ENCODE results near the gene CRACR2B.

CRACR2B gene

DNA sequence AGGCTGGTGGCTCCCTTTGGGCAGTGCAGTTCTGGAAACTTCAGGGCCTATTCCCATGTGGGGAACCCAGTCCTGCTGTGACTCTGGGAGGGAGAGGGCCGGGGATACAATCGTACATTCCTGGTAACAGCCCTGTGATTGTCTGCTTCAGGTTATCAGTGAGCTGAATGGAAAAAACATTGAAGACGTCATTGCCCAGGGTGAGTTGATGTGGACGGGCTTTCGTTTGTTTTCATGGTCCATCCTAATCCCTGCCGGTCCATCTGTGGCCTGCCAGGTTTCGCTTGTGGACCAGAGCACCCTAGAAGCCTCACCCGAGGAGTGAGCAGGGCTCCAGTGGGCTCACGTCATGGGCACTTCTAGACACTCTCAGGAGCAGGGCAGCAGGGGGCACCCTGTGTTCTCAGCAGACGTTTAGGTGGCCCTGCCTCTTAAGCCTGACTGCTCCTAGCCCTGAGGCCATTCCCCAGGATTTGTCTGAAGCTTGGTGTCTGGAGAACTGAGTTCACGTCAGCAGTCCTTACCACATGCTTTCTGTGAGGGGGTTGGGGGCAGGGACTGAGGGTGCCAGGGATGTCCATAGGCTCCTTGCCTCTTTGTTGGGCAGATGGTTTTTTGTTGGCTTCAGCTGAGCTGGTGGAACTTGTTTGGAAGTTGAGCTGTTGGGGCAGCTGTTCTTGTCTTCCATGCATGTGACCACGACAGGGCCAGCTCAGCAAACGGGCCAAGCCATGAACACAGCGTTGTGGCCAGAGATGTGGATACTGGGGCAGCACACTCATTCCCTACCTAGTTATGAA lies 16.1 kb upstream of the CRACR2B start:
- DNase-seq, result no peak

DNA sequence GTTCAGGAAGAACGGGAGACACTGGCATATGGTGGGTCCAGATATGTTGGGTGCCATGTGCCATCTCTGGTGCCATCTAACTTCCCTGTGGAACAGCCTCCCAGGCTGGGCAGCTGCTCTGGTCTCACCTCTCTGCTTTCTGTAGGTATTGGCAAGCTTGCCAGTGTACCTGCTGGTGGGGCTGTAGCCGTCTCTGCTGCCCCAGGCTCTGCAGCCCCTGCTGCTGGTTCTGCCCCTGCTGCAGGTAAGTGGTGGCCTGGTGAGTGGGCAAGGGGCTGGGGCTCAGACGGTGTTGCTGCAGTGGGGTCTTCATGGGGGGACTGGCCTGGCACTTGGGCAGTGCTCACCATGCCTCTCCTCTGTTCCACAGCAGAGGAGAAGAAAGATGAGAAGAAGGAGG lies 15.3 kb upstream of the CRACR2B start:
- DNase-seq, result no peak

DNA sequence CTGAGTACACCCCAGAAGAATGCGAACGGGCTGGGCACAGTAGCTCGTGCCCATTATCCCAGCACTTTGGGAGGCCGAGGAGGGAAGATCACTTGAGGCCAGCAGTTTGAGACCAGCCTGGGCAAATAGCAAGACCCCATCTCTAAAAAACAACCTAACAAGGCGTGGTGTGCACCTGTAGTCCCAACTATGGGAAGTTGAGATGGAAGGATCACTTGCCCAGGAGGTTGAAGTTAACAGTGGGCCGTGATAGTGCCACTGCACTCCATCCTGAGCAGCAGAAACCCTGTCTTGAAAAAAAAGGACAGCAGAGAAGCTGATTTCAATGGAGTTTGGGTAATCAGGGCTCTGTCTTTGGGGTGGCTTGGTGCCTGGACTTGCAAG lies 14.7 kb upstream of the CRACR2B start:
- DNase-seq, result no peak

DNA sequence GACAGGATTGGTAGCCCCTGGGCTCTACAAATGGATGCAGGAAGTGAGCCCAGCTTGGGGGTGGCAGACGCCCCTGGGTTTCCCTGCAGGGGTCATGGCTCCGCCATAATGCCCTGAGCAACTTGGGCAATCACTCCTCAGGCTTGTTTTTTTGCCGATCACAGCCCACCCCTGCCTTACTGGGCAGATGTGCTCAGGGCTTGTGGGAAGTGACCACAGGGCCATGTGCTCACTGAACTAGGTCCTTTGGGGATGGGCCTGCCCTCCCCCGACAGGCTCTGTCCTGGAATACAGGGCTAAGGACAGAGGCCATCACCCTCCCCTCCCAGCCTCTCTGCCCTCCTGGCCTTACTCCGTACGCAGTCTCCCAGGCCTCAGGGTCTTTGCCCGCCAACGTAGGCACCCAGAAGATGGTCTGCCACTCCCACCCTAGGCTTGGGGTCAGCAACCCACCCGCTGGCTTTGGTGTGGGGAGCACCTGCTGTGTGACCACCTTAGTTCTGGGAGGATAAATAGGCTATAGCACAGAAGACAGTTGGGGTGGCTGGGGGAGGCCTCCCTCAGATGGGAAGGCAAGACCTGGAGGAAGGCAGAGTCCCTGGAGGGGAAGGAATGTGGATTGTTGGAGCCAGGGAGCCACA lies 14.1 kb upstream of the CRACR2B start:
- DNase-seq, result no peak

DNA sequence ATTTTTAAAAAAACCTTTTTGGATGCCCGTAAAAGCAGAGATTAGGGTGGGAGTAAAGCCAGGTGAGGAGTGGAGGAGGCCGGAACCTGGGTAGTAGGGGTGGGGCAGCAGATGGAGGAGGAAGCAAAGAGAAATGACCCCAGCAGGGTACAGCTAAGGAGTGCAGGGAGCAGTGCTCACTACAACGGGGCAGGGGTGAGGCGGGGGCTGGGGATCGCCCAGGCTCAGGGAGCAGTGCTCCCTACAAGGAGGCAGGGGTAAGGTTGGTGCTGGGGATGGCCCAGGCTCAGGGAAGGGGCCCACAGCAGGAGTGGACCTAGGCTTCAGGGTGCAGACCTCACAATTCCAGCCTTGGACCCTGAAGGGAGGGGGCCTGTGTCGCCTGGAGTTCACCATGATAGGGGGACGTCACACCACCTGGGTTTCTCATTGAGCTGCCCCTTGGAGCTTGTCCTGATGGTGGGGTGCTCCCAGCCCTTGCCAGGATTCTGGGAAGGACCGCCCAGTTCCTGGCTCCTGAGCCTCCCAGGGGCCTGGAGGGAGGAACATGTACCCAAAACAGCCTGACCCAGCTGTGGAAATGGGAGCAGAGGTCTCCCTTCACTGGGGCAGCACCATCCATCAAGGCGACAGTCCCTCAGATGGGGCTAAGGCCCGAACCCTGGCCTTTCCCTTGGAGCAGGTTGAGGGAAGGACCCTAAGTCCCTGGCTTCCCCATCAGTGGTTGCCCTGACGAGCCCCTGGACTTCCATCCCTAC lies 11.9 kb upstream of the CRACR2B start:
- no peak for DNase-seq

DNA sequence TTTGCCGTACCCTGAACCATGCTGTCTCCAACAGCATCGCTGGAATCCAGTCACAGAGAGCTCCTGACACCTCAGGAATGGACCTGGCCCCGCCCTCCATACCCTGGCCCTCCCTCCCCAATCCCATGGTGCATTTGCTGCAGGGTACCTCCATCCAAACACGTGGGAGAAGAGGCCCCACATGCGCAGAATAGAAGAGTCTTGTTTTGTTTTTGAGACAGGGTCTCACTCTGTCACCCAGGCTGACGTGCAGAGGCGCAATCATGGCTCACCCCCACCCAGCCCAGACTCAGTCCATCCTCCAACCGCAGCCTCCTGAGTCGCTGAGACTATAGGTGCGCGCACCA lies 11.3 kb upstream of the CRACR2B start:
- no peak for DNase-seq

DNA sequence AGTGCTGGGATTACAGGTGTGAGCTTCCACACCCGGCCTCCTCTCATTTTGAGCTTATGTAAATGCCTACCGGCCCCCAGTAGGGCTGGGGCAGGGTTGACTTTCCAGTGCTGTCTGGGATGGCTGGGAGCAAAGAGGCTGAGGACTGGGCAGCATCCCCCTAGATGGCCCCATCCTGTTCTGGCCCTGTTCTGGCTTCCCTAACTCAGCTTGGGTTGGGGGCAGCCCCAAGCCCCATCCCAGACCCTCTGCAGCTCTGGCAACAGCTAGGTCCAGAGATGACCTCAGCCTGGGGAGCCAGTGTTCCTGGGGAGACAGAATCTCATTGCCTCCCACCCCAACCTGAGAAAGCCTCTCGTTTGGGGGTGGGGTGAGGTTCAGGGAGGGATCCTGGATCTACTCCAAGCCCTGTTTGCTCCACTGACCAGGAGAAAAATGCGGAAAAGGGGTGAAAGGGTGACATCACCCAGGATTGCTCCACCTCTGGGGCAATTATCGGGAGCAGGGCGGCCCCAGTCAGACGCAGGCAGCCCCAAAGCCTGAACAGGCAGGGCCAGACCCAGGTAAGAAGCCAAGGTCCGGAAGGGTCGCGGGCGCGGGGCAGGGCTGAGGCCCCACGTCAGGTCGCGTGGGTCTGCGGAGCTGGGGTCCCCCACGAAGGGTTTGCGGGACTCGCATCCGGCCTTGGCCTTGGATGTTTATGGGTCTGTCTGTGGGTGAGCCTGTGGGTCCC lies 9.2 kb upstream of the CRACR2B start, which contains the start of gene PNPLA2:
TSS of gene PNPLA2 (plus strand) at position 519 of the 733 bp plus-strand sequence. CDS start 805 bp downstream, outside the sequence.
- DNase-seq, result no peak

DNA sequence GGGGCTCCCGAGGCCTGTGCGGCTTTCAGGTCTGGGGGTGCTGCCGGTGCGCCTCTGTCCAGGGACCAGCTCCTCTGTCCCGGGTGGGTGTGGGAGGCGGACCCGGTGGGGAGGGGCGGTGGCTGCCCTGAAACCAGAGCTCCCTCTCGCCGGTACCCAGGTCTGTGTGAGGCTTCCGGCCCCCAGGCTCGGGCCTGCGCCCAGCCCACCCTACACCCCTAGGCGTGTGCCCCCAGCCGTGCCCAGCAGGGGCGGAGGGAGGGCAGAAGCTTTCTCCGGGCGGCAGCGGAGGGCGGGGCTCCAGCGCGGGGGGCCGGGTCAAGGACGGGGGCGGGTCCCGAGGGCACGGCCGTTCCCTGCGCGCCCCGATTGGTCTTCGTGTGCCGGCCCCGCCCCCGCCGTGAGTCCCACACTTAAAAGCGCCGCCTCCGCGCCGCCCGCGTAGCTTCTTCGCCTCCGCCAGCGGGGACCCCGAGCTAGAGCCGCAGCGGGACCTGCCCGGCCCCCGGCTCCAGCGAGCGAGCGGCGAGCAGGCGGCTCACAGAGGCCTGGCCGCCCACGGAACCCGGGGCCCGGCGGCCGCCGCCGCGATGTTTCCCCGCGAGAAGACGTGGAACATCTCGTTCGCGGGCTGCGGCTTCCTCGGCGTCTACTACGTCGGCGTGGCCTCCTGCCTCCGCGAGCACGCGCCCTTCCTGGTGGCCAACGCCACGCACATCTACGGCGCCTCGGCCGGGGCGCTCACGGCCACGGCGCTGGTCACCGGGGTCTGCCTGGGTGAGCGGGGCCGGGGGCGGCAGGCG lies 8.4 kb upstream of the CRACR2B start:
- peak; percentile 84 for DNase-seq

DNA sequence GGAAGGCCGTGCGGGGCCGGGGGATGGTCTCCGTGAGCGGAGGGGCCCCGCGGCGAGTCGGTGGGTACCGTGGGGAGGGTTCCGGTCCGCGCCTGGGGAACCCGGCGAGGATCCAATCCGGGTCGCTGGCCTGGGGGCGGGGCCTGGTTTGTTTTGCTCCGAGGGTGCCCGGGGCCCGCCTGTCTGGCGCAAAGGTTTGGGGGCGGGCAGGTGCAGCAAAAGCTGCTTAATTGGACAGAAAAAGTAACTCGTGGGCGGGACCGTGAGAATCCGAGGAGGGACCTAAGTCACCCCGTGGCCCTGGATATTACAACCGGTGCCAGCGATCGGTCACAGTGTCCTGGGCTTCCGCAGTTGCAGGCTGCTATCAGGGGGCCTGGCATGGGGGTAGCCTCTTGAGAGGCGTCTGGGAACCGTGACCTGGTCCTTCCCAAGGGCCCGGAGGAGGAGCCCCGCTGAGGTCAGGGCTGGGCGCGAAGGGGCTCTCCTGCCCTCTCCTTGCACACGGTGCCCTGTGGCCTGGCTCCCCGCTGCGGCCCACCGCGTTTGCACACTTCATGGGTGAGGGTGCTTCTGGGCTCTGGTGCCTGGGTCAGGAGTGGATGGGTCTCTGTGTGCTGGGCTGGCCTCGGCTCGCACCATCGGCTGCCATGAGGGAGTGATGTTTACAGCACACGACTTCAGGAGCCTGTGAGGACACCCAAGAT lies 7.6 kb upstream of the CRACR2B start:
- DNase-seq, result peak; percentile 80

DNA sequence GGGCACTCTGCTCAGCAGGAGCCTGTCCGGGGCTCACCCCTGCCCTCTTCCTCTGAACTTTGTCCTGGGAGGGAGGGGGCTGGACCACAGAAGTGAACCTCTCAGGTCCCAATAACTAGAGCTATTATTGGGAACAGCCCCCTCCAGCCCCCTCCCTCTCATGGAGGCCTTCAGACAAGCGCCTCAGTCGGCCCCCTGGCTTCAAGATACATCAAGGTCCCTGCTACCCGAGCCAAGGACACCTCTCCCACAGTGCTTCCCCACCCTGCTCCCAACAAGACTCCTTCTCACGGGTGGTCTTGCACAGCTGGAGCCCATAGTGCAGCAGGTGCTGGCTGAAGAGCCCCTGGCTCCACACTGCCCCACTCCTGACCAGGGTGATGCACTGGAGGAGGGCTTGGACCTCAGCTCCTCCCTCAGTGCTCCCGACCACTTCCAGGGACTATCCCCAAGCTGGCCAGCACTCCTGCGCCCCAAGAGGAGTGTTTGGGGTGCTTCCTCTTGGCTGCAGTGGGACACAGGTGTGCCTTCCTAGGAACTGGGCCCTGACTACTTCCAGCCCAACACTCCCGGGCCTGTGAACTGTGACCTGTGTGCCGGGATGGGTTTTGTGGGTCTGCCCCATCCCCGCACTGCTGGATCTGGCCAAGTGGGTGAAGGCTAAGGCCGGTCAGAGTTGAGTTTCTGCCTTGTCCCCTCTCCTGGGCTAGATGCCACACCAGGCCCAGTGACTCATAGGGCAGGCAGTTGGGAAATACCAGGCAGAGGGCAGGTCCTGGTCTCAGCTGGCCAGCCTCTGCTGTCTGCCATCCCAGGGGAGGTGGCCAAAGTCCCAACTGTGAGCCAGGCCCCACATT lies 6.8 kb upstream of the CRACR2B start:
- no peak for DNase-seq

DNA sequence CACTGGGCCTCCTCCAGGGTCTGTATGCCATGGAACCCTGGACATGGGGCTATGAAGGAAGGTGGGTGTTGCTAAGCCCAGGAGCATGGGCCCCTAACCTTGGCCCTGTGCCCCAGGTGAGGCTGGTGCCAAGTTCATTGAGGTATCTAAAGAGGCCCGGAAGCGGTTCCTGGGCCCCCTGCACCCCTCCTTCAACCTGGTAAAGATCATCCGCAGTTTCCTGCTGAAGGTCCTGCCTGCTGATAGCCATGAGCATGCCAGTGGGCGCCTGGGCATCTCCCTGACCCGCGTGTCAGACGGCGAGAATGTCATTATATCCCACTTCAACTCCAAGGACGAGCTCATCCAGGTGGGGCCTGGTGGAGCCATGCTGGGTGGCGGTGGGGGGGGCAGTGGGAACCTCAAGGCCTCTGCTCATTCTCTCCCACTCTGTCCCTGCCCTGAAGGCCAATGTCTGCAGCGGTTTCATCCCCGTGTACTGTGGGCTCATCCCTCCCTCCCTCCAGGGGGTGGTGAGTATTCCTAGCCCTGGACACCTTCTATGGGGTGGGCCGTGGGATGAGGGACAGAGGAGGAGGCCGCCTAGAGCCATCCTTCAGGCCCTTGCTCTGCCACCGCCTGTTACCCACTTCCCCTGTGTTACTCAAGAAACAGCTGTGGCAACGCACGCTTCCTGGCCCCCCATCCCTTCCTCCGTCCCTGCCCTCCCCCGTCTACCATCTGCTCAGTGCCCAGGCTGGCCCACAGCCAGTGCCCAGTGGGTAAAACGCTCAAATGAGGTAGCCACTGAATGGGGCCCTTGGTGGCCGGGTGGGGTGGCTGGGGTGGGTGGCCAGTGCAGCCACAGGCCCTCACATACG lies 6.0 kb upstream of the CRACR2B start:
- no peak for DNase-seq

DNA sequence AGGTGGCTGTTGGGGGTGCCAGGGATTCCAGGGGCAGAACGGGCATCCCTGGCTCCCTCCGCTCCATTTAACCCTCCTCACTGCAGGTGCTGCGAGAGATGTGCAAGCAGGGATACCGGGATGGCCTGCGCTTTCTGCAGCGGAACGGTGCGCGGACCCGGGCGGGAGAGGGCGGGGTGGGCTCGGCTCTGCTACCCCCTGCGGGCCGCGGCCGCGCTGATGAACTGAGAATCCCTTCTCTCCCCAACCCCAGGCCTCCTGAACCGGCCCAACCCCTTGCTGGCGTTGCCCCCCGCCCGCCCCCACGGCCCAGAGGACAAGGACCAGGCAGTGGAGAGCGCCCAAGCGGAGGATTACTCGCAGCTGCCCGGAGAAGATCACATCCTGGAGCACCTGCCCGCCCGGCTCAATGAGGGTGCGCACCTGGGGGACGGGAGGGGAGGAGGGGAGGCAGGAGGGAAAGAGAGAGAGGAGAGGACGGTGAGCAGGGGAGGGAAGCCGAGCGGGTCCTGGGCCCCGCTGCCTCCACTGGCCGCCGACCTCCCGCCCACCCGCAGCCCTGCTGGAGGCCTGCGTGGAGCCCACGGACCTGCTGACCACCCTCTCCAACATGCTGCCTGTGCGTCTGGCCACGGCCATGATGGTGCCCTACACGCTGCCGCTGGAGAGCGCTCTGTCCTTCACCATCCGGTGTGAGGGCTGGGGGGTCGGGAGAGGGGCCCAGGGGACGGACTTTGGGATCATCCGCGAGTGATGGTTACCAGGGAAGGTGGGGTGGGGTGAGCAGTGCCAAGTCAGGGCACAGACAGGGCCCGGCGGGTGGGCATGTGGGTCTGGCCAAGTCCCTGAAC lies 4.1 kb upstream of the CRACR2B start:
- DNase-seq, result no peak

DNA sequence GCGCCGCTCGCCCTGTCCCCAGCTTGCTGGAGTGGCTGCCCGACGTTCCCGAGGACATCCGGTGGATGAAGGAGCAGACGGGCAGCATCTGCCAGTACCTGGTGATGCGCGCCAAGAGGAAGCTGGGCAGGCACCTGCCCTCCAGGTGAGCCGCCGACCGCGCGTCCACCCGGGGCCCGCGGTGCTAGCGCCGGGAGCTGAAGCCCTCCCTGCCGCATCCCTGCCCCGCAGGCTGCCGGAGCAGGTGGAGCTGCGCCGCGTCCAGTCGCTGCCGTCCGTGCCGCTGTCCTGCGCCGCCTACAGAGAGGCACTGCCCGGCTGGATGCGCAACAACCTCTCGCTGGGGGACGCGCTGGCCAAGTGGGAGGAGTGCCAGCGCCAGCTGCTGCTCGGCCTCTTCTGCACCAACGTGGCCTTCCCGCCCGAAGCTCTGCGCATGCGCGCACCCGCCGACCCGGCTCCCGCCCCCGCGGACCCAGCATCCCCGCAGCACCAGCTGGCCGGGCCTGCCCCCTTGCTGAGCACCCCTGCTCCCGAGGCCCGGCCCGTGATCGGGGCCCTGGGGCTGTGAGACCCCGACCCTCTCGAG lies 3.3 kb upstream of the CRACR2B start:
- DNase-seq, result no peak

DNA sequence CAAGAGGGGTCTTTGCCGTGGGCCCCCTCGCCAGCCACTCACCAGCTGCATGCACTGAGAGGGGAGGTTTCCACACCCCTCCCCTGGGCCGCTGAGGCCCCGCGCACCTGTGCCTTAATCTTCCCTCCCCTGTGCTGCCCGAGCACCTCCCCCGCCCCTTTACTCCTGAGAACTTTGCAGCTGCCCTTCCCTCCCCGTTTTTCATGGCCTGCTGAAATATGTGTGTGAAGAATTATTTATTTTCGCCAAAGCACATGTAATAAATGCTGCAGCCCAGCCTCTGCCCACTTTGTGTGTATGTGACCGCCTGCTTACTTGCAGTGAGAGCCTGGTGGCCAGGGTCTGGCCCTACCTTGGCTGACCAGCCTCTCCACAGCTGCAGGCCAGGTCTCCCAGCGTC lies 2.8 kb upstream of the CRACR2B start:
- no peak for DNase-seq

DNA sequence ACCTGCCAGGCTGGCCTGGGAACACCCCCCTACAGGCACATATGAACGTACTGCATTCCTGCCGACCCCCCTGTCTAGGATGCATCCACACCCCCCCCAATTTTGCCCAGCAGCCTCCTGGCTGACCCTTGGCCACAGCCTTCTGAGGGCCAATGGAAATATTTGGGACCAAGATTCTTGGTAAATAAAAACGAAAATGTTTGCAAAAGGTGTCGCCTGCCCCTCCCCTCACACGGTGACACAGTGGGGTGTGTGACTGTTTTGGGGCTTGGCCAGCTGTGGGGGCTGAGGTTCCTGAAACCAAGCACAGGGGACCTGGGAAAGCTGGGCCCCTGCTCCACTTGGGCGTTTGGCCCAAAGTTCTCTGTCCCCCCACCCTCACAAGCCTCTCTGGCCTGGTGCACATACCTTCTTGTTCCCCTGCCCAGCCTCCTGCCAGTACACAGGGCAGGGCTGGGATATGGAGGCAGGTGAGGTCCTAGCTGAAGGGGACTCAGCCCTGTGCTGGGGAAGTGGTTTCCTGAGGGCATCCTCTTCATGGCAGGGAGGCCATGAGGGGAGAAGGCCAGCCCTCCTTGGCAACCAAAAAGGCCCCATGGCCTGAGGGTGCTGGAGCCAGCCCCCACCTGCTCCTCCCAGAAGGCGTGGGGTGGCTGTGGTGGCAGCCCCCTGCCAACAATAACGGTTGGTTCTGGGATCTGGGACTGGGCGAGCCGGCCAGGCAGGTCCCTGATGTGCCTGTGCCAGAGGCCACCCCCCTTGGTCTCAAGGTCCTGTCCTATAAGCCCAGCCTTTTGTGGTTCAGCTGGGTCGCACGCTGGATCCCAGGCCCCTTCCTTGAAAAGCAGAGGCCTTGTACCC lies 2.1 kb upstream of the CRACR2B start:
- DNase-seq, result no peak

DNA sequence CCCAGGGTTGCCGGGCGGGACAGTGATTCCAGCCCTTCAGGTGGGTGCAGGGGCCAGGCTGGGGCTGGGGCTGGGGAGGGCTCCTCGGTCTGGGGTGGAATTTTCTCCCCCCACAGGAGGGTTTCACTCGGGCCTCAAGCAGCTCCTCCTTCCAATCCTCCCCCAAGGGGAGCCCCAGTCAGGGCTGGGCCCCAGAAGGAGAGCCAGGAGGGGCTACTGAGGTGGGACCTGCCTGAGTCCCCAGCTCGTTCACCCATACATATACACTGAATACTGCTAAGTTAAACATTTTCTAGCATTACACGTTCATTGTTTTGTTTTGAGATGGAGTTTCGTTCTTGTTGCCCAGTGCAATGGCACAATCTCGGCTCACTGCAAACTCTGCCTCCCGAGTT lies 1.5 kb upstream of the CRACR2B start:
- DNase-seq, result no peak

DNA sequence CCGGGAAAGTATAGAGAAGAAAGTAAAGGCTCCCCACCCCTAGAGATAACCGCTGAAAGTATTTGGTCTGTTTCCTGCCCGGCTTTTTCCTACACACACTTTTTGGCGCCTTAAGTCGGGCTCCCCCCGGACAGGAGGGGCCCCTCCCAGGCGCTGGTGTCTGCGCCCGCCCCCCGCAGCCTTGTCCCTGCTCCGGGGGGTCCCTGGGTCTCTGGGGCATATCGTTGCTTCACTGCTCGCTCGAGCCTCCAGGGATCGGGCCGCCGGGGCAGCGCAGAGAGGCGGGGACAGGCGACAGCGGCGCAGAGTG lies 928 bp upstream of the CRACR2B start:
- no peak for DNase-seq
